Liver (tissue), 3 donors: ENCODE measurements around the gene NCK2.

Experiments
- CTCF ChIP-seq: fragments of 150-350 bp; IDR thresholded peaks from 2 replicates; pipeline ENCODE4 v1.5.1; 2017; ENCODE audit warnings: improper control_type of control experiment, low read depth, low read length; ENCODE audit not compliant: missing input control
- EGR1 ChIP-seq, 2 donors: IDR thresholded peaks; 2 replicates each; pipeline ENCODE4 v1.6.1; 2016 to 2018; ENCODE audit warnings: antibody characterized with exemption in 2 of 2, low read depth in 2 of 2
- FOXA1 ChIP-seq: IDR thresholded peaks from 2 replicates; pipeline ENCODE4 v1.6.1; 2016; ENCODE audit warnings: antibody characterized with exemption
- GABPA ChIP-seq, 2 donors: IDR thresholded peaks in 1 of 2; conservative IDR thresholded peaks in 1 of 2; 2 replicates each; pipeline ENCODE4 v1.6.1; 2016; ENCODE audit warnings: antibody characterized with exemption in 2 of 2, mild to moderate bottlenecking in 1 of 2, moderate library complexity in 1 of 2
- HNF4G ChIP-seq: IDR thresholded peaks from 2 replicates; pipeline ENCODE4 v1.6.1; 2016; ENCODE audit warnings: antibody characterized with exemption
- JUND ChIP-seq, 2 donors: IDR thresholded peaks; 2 replicates each; pipeline ENCODE4 v1.6.1; 2016; ENCODE audit warnings: antibody characterized with exemption in 2 of 2
- NR2F2 ChIP-seq: IDR thresholded peaks from 2 replicates; pipeline ENCODE4 v1.6.1; 2016; ENCODE audit warnings: antibody characterized with exemption
- RAD21 ChIP-seq, 2 donors: IDR thresholded peaks; 2 replicates each; pipeline ENCODE4 v1.6.1; 2016; ENCODE audit warnings: antibody characterized with exemption in 2 of 2, mild to moderate bottlenecking in 2 of 2
- REST ChIP-seq: IDR thresholded peaks from 2 replicates; pipeline ENCODE4 v1.6.1; 2016; ENCODE audit warnings: antibody characterized with exemption, mild to moderate bottlenecking
- TAF1 ChIP-seq: conservative IDR thresholded peaks from 2 replicates; pipeline ENCODE4 v1.6.1; 2016; ENCODE audit warnings: antibody characterized with exemption, mild to moderate bottlenecking
- YY1 ChIP-seq: IDR thresholded peaks from 2 replicates; pipeline ENCODE4 v1.6.1; 2016; ENCODE audit warnings: antibody characterized with exemption, mild to moderate bottlenecking
- ZBTB33 ChIP-seq: IDR thresholded peaks from 2 replicates; pipeline ENCODE4 v1.6.1; 2016; ENCODE audit warnings: antibody characterized with exemption
- donor health status: healthy.
- donor health status: healthy.

- no peak for TF ChIP-seq JUND (IDR thresholded peaks at IDR 0.05)
- TF ChIP-seq CTCF: no peak
- no peak for TF ChIP-seq REST
- no peak for TF ChIP-seq RAD21 (IDR thresholded peaks at IDR 0.05)
- no peak for TF ChIP-seq TAF1
- TF ChIP-seq ZBTB33: no peak
- TF ChIP-seq YY1: no peak
- TF ChIP-seq GABPA (IDR thresholded peaks at IDR 0.05 in 1 of 2, conservative IDR thresholded peaks at IDR 0.05 in 1 of 2): no peak
- no peak for TF ChIP-seq FOXA1
- no peak for TF ChIP-seq HNF4G
- TF ChIP-seq EGR1 (IDR thresholded peaks at IDR 0.05; ENCODE audit: low read depth in 2 of 2): no peak
- no peak for TF ChIP-seq NR2F2
Observed at GRCh38 chr2:105883911-105884694, 139.4 kb downstream of the NCK2 start.
